NCI-H82 (cell line): ENCODE measurements around the gene ATF1.

Experiments
- DNase-seq: peaks from one replicate; lab custom pipeline; 2025; lab: John Stamatoyannopoulos, UW

The ATF1 gene

GRCh38 chr12:50763639-50764285 is at the start of gene ATF1:
TSS of gene ATF1 (plus strand) at chr12:50764101. CDS start at chr12:50780146, 16,045 bp downstream.
- peak; percentile 96 for DNase-seq

DNA sequence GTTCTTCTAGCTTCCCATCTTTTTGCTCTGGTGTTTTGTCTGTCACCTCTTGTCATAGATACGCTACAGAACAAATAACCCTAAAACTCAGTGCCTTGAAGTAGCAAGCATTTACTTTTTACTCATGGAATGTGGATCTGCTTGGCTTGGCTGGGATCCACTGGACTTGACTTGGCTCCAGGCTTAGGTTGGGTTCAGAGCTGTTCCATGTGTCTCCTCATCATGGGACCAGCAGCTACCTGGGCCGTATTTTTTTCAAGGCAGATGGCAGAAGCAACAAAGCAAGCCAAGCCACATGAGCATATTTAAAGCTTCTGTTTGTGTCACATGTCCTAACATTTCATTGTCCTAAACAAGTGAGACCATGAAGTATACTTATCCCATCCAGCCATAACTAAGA is 48.7 kb upstream of the ATF1 start:
- no peak for DNase-seq

DNA sequence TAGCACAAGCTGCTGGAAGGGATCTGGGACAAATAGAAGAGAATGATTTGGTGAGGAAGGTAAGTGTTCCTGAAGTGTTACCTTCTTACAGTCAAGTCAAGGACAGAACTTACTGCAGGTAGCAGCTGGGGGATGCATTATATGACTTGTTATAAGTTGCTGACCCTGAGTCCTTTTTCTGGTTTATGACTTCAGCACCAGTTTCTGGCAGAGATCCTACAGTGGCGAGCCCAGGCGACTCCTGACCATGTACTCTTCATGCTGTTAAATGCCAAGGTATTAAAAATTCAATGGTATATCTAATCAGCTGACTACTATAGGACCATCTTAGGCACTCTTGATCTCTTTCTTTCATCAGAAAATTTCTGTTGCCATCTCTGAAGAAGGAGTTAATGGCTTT is 45.1 kb upstream of the ATF1 start:
- no peak for DNase-seq

GRCh38 chr12:50720085-50720484 is 43.8 kb upstream of the ATF1 start:
- no peak for DNase-seq

DNA sequence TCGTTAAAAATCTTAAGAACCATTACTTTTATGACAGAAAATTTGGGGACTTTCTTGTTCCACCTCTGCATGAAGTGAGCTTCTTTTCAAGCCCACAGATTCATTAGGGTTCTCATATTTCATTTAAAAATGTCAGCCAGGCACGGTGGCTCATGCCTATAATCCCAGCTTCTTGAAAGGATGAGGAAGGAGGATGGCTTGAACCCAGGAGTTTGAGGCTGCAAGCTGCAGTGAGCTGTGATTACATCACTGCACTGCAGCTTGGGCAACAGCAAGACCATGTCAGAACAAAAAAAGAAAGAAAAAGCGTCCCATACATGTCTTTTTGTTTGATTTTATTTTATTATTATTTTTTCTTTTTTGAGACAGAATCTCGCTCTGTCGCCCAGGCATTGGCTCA is 43.4 kb upstream of the ATF1 start:
- DNase-seq, result no peak

DNA sequence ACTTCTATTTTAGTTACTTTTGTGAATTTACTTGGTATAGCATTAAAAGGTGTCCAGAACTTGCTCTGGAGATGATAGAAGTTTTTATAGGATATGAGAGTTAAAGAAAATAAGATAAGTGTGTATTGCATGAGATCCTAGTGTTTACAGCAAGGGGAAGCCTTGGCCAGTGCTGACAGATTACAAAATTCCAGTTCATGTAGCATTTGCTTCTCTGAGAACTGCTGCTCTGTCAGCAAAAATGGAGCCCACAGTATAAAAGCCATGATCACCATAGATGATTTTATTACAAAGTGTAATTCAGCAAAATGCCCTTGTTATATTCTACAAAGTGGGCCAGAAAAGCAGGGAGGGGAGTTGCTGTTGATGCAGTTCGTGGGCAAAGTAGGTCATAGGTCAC is 40.0 kb upstream of the ATF1 start:
- DNase-seq, result no peak

DNA sequence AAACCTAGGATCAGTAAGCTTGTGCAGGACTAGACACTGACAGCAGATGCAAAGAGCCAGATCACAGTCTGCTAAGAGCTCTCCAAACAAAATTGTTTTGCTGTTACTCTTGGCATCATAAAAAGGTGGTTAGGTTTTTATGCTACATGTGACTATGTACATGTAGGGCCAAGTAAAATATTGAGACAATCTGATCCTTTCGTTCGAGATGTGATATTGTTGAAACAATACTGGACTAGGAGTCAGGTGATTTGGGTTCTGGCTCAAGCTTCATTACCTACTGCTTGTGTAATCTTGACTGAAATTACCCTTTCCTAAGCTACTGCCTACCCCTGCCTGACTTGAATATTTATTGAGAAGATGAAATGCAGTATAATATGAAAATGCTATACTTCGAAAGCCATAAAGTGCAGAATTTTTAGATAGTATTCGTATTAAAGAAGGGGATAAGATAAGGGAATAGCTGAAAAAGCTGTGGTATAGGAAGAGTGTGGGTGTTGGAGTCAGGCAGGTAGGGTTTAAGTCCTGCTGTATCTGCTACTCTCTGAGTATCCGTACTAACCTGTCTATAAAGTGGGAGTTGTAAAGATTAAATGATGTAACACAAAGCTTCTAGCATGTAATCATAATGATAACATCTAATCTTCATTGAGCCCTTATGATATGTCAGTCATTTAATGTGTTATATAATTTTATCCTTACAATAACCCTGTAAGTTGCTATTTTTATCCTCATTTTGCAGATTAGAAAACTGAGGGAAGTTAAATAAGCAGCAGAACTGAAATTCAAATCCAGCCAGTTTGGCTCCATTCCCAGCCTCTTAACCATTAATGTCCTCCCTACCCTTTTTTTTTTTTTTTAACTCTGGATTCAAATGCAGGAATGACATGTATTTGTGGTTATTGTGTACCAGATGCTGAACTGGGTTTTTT is 38.6 kb upstream of the ATF1 start:
- DNase-seq, result no peak

DNA sequence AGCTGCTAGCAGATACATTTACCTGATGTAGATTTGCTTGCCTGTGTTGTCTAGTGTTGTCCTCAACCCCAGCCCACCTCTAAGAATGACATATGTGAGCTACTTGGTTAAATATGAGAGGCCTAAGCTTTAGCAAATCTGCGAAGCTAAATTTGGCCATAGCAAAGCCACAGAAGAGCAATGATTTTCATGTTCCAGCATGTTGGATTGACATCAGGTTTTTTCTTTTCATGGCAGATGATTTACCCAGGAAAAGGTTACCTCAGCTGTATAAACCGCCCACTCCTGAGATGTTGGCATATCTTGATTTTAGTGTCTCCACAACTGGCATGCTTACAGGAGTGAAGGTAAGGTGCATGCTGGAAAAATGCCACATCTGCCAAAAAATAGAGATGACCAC is 36.4 kb upstream of the ATF1 start:
- DNase-seq, result no peak

GRCh38 chr12:50728417-50728816 is 35.5 kb upstream of the ATF1 start:
- no peak for DNase-seq

GRCh38 chr12:50728841-50729240 is 35.1 kb upstream of the ATF1 start:
- no peak for DNase-seq

DNA sequence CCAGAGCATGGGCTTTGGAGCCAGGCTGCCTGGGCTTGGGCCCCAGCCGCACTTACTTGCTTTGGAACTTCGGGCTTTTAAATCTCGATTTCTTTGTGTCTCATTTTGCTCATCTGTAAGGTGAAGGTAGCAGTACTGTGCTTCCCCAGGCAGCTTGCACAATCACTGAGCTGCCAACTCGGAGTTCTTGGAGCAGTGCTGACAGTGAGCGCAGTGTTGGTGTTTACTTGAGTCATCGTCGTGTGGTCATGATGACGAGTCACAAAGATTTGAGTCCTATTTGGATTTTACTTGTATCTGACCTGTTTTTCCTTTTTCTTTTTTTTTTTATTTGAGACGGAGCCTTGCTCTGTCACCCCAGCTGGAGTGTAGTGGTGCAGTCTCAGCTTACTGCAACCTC is 31.3 kb upstream of the ATF1 start:
- no peak for DNase-seq

DNA sequence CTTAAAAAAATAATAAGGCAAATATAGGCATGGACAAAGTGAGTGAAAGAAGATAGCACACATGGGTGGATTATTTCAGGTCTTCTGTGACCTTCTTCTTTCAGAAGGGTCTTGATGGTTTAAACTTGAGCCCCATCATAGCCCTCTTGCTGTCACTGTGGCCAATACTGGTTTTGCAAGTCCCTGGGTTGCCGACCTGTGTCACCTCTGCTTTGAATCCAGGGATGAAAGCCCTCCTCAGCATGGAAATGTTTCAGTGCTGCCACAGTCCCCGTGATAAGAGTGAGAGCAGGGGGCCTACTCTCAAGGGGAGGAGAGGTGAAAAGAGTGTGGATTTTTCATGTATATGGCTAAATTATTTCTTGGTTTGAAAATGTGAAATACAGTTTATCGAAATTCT is 30.2 kb upstream of the ATF1 start:
- no peak for DNase-seq

DNA sequence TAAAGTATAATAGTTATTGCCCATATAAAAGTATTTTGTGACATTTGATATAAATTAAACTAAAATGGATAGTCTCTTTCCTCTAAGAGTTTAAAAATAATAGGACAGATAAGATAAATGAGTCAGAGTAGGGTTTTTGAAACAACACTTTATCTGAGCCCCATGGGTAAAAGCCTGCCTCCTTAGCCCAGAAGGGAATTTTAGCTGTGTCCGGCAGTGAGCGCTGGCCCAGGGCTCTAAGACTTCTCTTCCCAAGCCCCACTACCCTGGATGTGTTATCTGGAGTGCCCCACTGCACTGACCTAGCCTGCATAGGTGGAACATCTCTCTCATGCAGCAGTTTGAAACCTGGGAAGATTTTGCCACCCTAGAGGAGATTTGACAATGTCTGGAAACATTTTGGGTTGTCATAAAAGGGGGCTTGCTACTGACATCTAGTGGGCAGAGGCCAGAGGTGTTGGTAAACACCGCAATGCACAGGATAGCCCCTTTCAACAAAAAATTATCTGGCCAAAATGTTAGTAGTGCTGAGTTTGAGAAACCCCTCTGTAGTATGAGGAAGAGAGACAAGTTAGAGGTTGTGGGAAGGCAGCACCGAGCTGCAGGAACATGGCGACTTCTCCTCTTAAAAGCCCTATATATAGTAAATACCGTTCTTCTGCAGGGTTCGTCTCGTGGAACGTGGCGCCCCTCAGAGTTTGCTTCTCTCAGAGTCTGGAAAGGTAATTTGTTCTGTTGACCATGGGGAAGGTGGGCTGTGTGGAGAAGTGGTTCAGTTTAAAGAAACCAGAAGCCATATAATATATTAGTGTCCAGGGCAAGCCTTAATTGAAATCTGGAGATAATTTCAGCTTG is 29.3 kb upstream of the ATF1 start:
- DNase-seq, result peak; percentile 69

GRCh38 chr12:50739611-50740010 is 24.3 kb upstream of the ATF1 start:
- DNase-seq, result no peak

GRCh38 chr12:50740307-50740706 is 23.6 kb upstream of the ATF1 start:
- no peak for DNase-seq

GRCh38 chr12:50742776-50743175 is 21.1 kb upstream of the ATF1 start:
- DNase-seq, result no peak

GRCh38 chr12:50745861-50746260 is 18.0 kb upstream of the ATF1 start:
- DNase-seq, result no peak

DNA sequence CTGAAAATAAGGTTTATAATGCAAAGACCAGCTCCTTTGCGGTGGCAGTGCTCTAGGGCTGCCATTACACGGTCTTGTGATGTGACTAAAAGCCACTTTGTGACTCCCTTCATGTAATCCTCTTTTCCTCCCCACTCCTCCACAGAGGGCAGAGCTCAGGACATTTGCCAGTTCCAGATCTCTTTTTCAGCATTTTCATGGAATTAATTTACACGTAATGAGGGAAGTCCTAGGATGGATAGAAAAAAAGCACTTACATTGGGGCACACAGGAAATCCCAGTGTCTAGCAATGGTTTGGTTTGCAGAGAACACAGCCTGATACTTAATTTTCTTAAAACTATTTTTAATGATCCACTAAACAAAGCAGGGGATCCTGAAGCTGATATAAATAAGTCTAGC is 17.5 kb upstream of the ATF1 start:
- no peak for DNase-seq

DNA sequence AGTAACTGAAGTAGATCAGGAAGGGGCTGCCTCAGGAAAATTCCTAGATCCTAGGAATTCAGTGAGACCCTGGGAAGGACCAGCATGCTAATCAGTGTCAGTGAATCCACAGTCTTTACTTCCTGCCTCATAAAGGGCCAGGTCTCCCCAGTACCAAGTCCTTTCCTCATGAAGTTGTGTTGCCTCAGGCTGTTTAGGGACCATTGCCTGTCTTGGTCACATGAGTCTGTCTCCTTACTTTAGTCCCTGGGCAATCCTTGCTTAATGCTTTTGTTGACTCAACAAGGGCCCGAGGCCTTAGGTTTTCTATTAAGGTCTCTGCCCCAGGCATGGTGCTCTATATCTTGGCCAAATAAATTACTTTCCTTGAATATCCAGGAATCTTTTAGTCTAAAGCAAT is 16.1 kb upstream of the ATF1 start:
- no peak for DNase-seq

DNA sequence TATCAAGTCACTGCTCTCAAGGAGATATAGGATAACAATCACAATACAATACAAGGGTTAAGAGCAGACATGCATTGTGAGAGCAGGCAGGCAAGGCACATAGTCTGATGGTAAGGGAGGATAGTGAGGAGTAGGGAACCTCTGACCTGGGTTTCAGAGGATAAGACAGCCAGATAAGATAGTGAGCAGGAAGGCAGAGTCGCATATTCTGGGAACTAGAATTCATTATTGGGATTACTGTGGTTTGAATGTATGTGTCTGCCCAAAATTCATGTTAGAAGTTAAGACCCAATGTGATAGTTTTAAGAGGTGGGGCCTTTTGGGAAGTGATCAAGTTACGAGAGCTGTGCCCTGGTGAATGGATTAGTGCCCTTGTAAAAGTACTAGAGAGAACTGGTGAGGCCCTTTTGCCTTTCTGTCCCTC is 14.4 kb upstream of the ATF1 start:
- no peak for DNase-seq

GRCh38 chr12:50750366-50750765 is 13.5 kb upstream of the ATF1 start:
- DNase-seq, result no peak

- no peak for DNase-seq
Measured at GRCh38 chr12:50751948-50752721, 11.8 kb upstream of the ATF1 start.
